ENCODE measurements around the gene ZFYVE9.
"Not testable (repeated sequence)": the region's sequence is repeated elsewhere in the genome, so short reads cannot be mapped to it uniquely, and the experiment has no call there.

The ZFYVE9 gene

GRCh38 chr1:52191395-52191965 lies 49.6 kb downstream of the ZFYVE9 start:
- DNase-seq = no peak

- DNase-seq = no peak
These were observed 50.1 kb downstream of the ZFYVE9 start for GRCh38 chr1:52192024-52192423.

GRCh38 chr1:52192436-52192835 lies 50.5 kb downstream of the ZFYVE9 start:
- no peak for DNase-seq

GRCh38 chr1:52193985-52194384 lies 52.1 kb downstream of the ZFYVE9 start:
- no peak for DNase-seq

GRCh38 chr1:52195161-52195560 lies 53.3 kb downstream of the ZFYVE9 start:
- no peak for DNase-seq

- DNase-seq = no peak
These were observed 62.2 kb downstream of the ZFYVE9 start for GRCh38 chr1:52203935-52204625.

- no peak for DNase-seq
These were observed 62.8 kb downstream of the ZFYVE9 start for GRCh38 chr1:52204696-52205095.

GRCh38 chr1:52206686-52207085 lies 64.8 kb downstream of the ZFYVE9 start:
- not testable (repeated sequence) for DNase-seq

GRCh38 chr1:52209429-52209828 lies 67.5 kb downstream of the ZFYVE9 start:
- no peak for DNase-seq

- DNase-seq = no peak
These were observed 68.2 kb downstream of the ZFYVE9 start for GRCh38 chr1:52210044-52210443.

GRCh38 chr1:52216907-52217458 lies 75.1 kb downstream of the ZFYVE9 start:
- DNase-seq = no peak

GRCh38 chr1:52225174-52225573 lies 83.3 kb downstream of the ZFYVE9 start:
- no peak for DNase-seq

- DNase-seq = no peak
These were observed 87.6 kb downstream of the ZFYVE9 start for GRCh38 chr1:52229494-52229893.

- no peak for DNase-seq
These were observed 91.6 kb downstream of the ZFYVE9 start for GRCh38 chr1:52233463-52233862.

GRCh38 chr1:52234014-52234413 lies 92.1 kb downstream of the ZFYVE9 start:
- DNase-seq = no peak

- DNase-seq = no peak
These were observed 92.8 kb downstream of the ZFYVE9 start for GRCh38 chr1:52234708-52235107.

- no peak for DNase-seq
These were observed 93.8 kb downstream of the ZFYVE9 start for GRCh38 chr1:52235646-52236045.

- no peak for DNase-seq
These were observed 95.5 kb downstream of the ZFYVE9 start for GRCh38 chr1:52237430-52237829.

GRCh38 chr1:52238474-52238873 lies 96.6 kb downstream of the ZFYVE9 start:
- no peak for DNase-seq

GRCh38 chr1:52238887-52239707 lies 97.2 kb downstream of the ZFYVE9 start:
- no peak for DNase-seq

GRCh38 chr1:52239708-52240001 lies 97.8 kb downstream of the ZFYVE9 start:
- DNase-seq = no peak

GRCh38 chr1:52240592-52241210 lies 98.8 kb downstream of the ZFYVE9 start:
- DNase-seq = no peak

- no peak for DNase-seq
These were observed 101.5 kb downstream of the ZFYVE9 start for GRCh38 chr1:52243221-52243987.
